ENCODE measurements around the gene SHCBP1L.

SHCBP1L gene

GRCh38 chr1:182952677-182953444 is at the start of gene SHCBP1L:
SHCBP1L (minus strand) TSS chr1:182953166; CDS start chr1:182953133, 33 bp downstream.
- DNase-seq (ENCODE audit: low read depth in 2 of 2) = no peak

GRCh38 chr1:183002267-183002666 is 49.3 kb upstream of the SHCBP1L start:
- DNase-seq (ENCODE audit: low read depth in 2 of 2) = no peak

GRCh38 chr1:183000167-183000962 is 47.4 kb upstream of the SHCBP1L start:
- DNase-seq (ENCODE audit: low read depth in 2 of 2) = no peak

- no peak for DNase-seq (ENCODE audit: low read depth in 2 of 2)
Observed at GRCh38 chr1:182998482-182998881, 45.5 kb upstream of the SHCBP1L start.

DNA sequence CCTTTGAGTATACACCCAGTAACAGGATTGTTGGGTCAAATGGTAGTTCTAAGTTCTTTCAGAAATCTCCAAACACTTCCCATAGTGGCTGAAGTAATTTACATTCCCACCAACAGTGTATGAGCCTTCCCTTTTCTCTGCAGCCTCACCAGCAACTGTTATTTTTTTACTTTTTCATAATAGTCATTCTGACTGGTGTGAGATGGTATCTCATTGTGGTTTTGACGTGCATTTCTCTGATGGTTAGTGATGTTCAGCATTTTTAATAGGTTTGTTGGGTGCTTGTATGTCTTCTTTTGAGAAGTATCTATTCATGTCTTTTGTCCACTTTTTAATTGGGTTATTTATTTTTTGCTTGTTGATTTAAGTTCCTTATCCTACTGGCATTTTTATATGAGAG is 43.9 kb upstream of the SHCBP1L start:
- DNase-seq (ENCODE audit: low read depth in 2 of 2) = no peak

- no peak for DNase-seq (ENCODE audit: low read depth in 2 of 2)
Observed at GRCh38 chr1:182995894-182996293, 42.9 kb upstream of the SHCBP1L start.

DNA sequence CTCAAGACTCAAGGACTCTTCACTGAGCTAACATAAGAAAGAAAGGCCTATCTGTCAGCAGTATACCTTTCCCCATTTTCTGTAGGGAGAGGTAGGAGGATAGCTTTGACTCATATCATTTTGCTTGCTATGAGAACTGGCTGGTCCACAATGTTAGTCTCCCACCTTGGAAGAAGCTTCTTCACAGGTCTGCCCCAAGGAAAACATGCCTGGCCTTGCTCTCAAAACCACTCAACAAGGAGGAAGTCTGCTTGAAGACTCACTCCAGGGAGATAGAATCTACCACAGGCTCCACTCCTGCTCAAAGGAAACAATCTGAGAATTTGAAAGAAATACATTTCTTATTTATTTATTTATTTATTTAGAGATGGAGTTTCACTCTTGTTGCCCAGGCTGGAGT is 40.8 kb upstream of the SHCBP1L start:
- no peak for DNase-seq (ENCODE audit: low read depth in 2 of 2)

- DNase-seq (ENCODE audit: low read depth in 2 of 2) = no peak
Observed at GRCh38 chr1:182990413-182991144, 37.6 kb upstream of the SHCBP1L start.

DNA sequence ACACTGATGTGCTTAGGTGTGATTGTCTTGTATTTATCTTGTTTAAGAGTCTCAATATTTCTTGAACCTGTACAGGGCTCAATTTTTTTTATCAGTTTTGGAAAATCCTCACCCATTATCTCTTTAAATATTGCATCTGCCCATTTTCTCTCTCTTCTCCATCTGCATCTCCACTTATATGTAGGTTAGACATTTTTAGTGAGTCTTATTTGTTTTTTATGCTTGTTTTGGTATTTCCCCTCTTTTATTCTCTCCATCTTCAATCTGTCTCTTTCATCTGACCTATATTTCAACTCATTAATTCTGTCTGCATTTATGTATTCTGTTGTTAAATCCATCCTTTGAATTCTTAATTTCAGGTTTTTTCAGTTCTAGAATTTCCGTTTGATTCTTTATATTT is 32.9 kb upstream of the SHCBP1L start:
- no peak for DNase-seq (ENCODE audit: low read depth in 2 of 2)

- no peak for DNase-seq (ENCODE audit: low read depth in 2 of 2)
Observed at GRCh38 chr1:182984621-182985020, 31.7 kb upstream of the SHCBP1L start.

DNA sequence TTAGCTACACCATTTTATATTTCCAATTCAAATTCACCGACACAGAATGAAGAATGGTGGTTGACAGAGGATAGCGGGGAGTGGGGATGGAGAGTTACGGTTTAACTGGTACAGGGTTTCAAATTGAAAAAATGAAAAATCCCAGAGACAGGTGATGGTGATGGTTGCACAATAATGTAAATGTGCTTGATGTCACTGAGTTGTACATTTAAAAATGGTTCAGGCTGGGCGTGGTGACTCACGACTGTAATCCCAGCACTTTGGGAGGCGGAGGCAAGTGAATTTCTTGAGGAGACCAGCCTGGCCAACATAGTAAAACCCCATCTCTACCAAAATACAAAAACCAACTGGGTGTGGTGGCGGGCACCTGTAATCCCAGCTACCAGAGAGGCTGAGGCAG is 31.2 kb upstream of the SHCBP1L start:
- DNase-seq (ENCODE audit: low read depth in 2 of 2) = no peak

DNA sequence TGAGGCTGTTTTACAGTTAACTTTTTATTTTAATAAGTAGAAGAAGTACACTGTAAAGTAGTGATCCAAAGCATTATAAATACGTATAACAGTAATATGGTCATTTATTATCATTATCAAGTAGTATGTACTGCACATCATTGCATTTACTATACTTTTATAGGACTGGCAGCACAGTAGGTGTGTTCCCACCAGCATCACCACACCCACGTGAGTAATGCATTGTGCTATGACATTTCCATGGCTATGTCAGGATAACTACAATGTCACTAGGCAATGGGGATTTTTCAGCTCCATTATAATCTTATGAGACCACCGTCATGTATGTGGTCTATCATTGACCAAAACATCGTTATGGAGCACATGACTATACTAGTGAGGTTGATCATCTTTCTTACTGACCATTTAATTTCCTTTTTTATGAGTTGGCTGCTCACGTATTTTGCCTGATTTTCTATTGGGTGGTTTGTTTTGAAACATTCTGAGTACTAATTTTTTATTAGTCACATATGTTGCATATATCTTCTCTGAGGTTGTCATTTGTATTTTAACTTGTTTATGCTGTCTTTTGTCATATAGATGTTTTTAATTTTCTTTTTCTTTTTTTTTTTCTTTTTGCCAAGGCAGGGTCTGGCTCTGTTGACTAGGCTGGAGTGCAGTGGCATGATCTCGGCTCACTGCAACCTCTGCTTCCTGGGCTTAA is 25.3 kb upstream of the SHCBP1L start:
- DNase-seq (ENCODE audit: low read depth in 2 of 2) = no peak

GRCh38 chr1:182977480-182977879 is 24.5 kb upstream of the SHCBP1L start:
- no peak for DNase-seq (ENCODE audit: low read depth in 2 of 2)

- no peak for DNase-seq (ENCODE audit: low read depth in 2 of 2)
Observed at GRCh38 chr1:182974506-182975191, 21.7 kb upstream of the SHCBP1L start.

DNA sequence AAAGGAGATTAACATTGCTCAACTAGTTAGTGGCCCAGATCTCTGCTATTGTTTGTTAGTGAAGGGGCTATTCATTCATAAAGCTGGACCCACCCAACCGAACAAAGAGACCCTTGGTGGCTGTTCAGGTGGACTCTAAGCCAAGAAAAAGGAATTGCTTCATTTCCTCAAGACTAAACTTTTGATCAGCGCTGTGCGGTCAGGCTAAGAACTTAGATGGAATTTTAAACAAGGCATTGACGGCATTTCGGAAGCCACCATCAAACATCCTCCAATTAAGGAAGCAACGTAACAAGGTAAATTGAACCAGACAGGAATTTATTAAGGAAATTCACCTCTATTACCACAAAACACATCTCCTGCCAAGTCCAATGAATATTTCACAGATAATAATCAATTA is 19.9 kb upstream of the SHCBP1L start:
- DNase-seq (ENCODE audit: low read depth in 2 of 2) = no peak

GRCh38 chr1:182972231-182972630 is 19.3 kb upstream of the SHCBP1L start:
- DNase-seq (ENCODE audit: low read depth in 2 of 2) = no peak

DNA sequence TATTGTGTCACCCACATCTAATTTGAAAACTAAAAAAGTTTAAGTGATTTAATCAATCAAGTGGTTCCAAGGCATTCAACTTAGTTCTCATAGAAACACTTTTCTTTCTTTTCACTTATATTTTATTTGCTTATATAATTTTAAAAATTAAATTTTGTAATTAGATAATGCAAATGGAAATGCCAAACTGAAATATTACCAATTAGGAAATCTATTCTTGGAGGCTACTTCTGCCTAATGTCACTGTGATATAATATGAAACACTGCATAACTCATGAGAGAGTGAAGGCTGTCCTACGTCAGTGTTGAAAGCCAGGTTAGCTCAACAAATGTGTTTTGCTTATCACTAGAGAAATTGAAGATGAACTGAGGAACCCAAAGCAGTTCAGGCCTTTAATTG is 18.3 kb upstream of the SHCBP1L start:
- DNase-seq (ENCODE audit: low read depth in 2 of 2) = no peak

DNA sequence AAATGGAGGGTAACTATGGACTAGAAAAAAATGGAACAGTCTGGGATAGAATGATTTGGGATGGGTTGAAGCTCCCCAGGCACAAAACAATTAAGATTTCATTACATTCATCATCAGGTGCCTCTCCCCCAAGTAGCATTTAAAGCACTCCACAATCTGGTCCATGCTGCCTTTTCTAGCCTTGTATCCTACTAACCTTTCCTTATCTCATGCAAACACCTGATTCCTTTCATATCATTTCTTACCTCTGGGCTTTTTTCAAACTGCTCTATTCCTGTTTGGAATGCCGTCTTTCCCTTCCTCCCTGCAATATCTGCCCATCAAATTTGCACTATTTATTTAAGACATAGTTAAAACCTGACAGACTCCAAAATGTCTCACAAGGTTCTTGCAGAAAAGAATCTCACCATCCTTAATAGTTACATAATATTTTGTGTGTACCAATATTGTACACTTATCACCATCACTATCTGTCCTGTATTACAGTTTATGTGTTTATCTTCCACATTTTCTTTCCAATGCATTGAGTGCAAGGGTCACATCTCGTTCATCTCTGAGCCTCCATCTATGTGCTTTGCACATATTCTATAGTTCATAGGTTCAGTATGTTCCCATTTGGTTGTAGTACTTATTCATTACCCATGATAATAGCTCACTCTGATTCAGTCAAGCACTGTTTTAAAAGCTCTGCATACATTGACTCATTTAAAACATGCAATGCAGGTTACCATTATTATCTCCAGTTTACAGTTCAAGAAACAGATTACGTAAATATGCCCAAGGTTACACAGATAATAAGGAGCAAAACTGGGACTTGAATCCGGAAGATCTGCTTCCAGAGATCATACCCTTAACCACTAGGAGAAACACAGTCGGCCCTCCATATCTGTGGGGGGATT is 16.1 kb upstream of the SHCBP1L start:
- DNase-seq (ENCODE audit: low read depth in 2 of 2) = no peak

- no peak for DNase-seq (ENCODE audit: low read depth in 2 of 2)
Observed at GRCh38 chr1:182968151-182968741, 15.3 kb upstream of the SHCBP1L start.

GRCh38 chr1:182965861-182966260 is 12.9 kb upstream of the SHCBP1L start:
- DNase-seq (ENCODE audit: low read depth in 2 of 2) = no peak
